HCT116 (cell line): Measurements from ENCODE around the gene SMR3A. TPM values are rescaled to one million over a fixed set of nuclear protein-coding genes. Genes with fewer than 3 reads are reported as not detected.

Source experiments
- ATAC-seq: fragments of 200-7000 bp; cut with Tn5 transposase; 2 replicates; pipeline ENCODE4 v1.9.1; 2020; ENCODE audit warnings: mild to moderate bottlenecking, moderate library complexity
- BruUV-seq: library from RNA; stranded (reverse); fragments of 400-500 nt; replicated peaks from 2 replicates; lab custom pipeline; 2021; lab: Mats Ljungman, UMichigan
- CTCF ChIA-PET: fragments of 300-600 bp; sonication (Branson Sonifier 250); formaldehyde crosslinking; loops from one replicate; lab custom pipeline; 2021; ENCODE audit warnings: antibody characterized with exemption; lab: Charles Lee
- POLR2A ChIA-PET: fragments of 300-600, 350-600 bp; sonication (Branson Sonifier 250); formaldehyde crosslinking; loops from one replicate; lab custom pipeline; 2021; ENCODE audit warnings: antibody characterized with exemption; lab: Charles Lee
- RAD21 ChIA-PET, 2 experiments: fragments of 300-600 bp; sonication (Branson Sonifier 250); formaldehyde crosslinking; loops; one replicate each; lab custom pipeline; 2023; ENCODE audit warnings: low total read pairs in 2 of 2; ENCODE audit not compliant: uncharacterized antibody in 2 of 2, unreplicated experiment in 2 of 2, low non-redundant PET in 1 of 2; lab: Charles Lee
- DNase-seq: peaks from one replicate; pipeline ENCODE4 v3.0.0-alpha.2; 2010; ENCODE audit warnings: low read depth, low spot score
- H2AFZ ChIP-seq: fragments of 200-600 bp; shearing (Covaris generic), sonication (generic); 2 replicates; pipeline ENCODE4 v1.6.1; 2017; ENCODE audit warnings: low read depth, mixed run types, mixed read lengths, antibody characterized with exemption, low read length; ENCODE audit not compliant: poor library complexity, severe bottlenecking
- H3K27ac ChIP-seq: 2 replicates; pipeline ENCODE4 v1.5.1; 2012; ENCODE audit warnings: low read depth, low read length
- H3K27me3 ChIP-seq: fragments of 200-600 bp; sonication (generic); 2 replicates; pipeline ENCODE4 v1.6.1; 2016; ENCODE audit warnings: mixed run types, low read length, mixed read lengths; ENCODE audit not compliant: insufficient read depth
- H3K36me3 ChIP-seq, 2 experiments: fragments of 200-500 bp in 1 of 2; fragments of 200-600 bp in 1 of 2; sonication (Bioruptor generic) in 1 of 2; sonication (generic) in 1 of 2; 2 replicates each; pipeline versions ENCODE4 v1.5.1 to v1.6.1; 2014 to 2016; ENCODE audit warnings: low read length in 2 of 2, inconsistent platforms in 1 of 2, mixed read lengths in 1 of 2, mixed run types in 1 of 2; ENCODE audit not compliant: insufficient read depth in 2 of 2, control insufficient read depth in 1 of 2
- H3K4me1 ChIP-seq, 2 experiments: fragments of 200-600 bp in 1 of 2; sonication (generic) in 1 of 2; 2 replicates each; pipeline versions ENCODE4 v1.5.1 to v1.6.1; 2012 to 2017; ENCODE audit warnings: low read length in 2 of 2, inconsistent platforms in 1 of 2, mild to moderate bottlenecking in 1 of 2, mixed read lengths in 1 of 2, mixed run types in 1 of 2, moderate library complexity in 1 of 2; ENCODE audit not compliant: insufficient read depth in 2 of 2, control insufficient read depth in 1 of 2
- H3K4me2 ChIP-seq: fragments of 200-600 bp; sonication (generic); 2 replicates; pipeline ENCODE4 v1.6.1; 2017; ENCODE audit warnings: mixed run types, low read length, mixed read lengths
- H3K4me3 ChIP-seq, 2 experiments: fragments of 200-600 bp in 1 of 2; sonication (generic) in 1 of 2; replicated peaks in 1 of 2; 2 replicates each; pipeline ENCODE4 v1.5.1; 2011 to 2016; ENCODE audit warnings: low read length in 2 of 2, control low read depth in 1 of 2, low read depth in 1 of 2, mild to moderate bottlenecking in 1 of 2, mixed read lengths in 1 of 2, mixed run types in 1 of 2
- H3K79me2 ChIP-seq: fragments of 200-600 bp; sonication (generic); 2 replicates; pipeline ENCODE4 v1.6.1; 2017; ENCODE audit warnings: mild to moderate bottlenecking, mixed run types, low read length, moderate library complexity, mixed read lengths; ENCODE audit not compliant: insufficient read depth
- H3K9ac ChIP-seq: fragments of 200-600 bp; sonication (generic); 2 replicates; pipeline ENCODE4 v1.6.1; 2016; ENCODE audit warnings: low read length, mixed read lengths
- H3K9me2 ChIP-seq: fragments of 200-600 bp; sonication (generic), shearing (Covaris generic); 2 replicates; pipeline ENCODE4 v1.6.1; 2017; ENCODE audit warnings: mixed run types, mild to moderate bottlenecking, moderate library complexity; ENCODE audit not compliant: insufficient read depth
- H3K9me3 ChIP-seq, 2 experiments: fragments of 200-500 bp in 1 of 2; fragments of 200-600 bp in 1 of 2; sonication (Bioruptor generic) in 1 of 2; sonication (generic) in 1 of 2; 2 replicates each; pipeline ENCODE4 v1.6.1; 2014 to 2017; ENCODE audit warnings: low read length in 2 of 2, mixed read lengths in 2 of 2, inconsistent platforms in 1 of 2, low read depth in 1 of 2, mild to moderate bottlenecking in 1 of 2, mixed run types in 1 of 2, moderate library complexity in 1 of 2; ENCODE audit not compliant: control insufficient read depth in 1 of 2, insufficient read depth in 1 of 2
- H4K20me1 ChIP-seq: fragments of 200-600 bp; sonication (generic), shearing (Covaris generic); 2 replicates; pipeline ENCODE4 v1.6.1; 2017; ENCODE audit warnings: mixed run types, mild to moderate bottlenecking, moderate library complexity; ENCODE audit not compliant: insufficient read depth
- CBX3 ChIP-seq: IDR thresholded peaks from 2 replicates; pipeline ENCODE4 v1.6.1; 2012; ENCODE audit warnings: low read depth
- EGR1 ChIP-seq: IDR thresholded peaks from 2 replicates; pipeline ENCODE4 v1.6.1; 2012; ENCODE audit warnings: low read depth
- ELF1 ChIP-seq: IDR thresholded peaks from 2 replicates; pipeline ENCODE4 v1.6.1; 2012; ENCODE audit warnings: low read depth, borderline replicate concordance
- SIN3A ChIP-seq: IDR thresholded peaks from 2 replicates; pipeline ENCODE4 v1.6.1; 2012; ENCODE audit warnings: low read depth
- SP1 ChIP-seq: IDR thresholded peaks from 2 replicates; pipeline ENCODE4 v1.6.1; 2012; ENCODE audit warnings: low read depth
- SRF ChIP-seq: IDR thresholded peaks from 2 replicates; pipeline ENCODE4 v1.6.1; 2012; ENCODE audit warnings: low read depth
- ZFX ChIP-seq: fragments of 450-650 bp; IDR thresholded peaks from 2 replicates; pipeline ENCODE4 v1.6.1; 2017
- ZNF274 ChIP-seq: fragments of 200-500 bp; sonication (Bioruptor generic); IDR thresholded peaks from 2 replicates; pipeline ENCODE4 v1.6.1; 2014; ENCODE audit warnings: mild to moderate bottlenecking, low read depth, low read length, inconsistent platforms
- intact Hi-C: fragments of 100-400 bp; cut with micrococcal nuclease; formaldehyde crosslinking; loops from 2 replicates; pipeline ENCODE4 v1.10.0; 2022
- total RNA-seq: library from RNA; stranded (reverse); gene quantifications from one replicate; pipeline ENCODE4 v1.2.1, GENCODE V29; 2021; ENCODE audit not compliant: unreplicated experiment
- TF ChIP-seq, protein P1 (sequence below): IDR thresholded peaks from 2 replicates; pipeline ENCODE4 v1.6.1; 2012
- TF ChIP-seq, protein P2 (sequence below): IDR thresholded peaks from 2 replicates; pipeline ENCODE4 v1.6.1; 2012

The SMR3A gene
- total RNA-seq, 1 experiment from 2014 or later = not detected

DNA sequence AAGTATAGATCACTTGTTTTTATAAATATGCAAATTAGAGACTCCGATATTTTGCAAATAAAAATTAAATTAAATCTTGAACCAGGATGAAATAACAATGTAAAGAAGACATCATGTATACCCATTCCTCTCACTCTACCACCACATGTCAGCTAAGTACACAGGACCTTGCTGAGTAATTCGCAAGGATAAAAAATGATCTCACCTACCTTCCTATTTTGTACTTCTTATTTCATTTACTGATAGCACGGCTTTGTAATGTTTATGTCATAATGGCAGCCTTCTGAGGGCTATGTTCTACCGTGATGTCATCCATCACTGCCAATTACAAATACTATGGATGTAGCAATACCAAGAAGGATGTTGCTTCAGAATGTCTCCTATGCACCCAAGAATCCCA lies 11.4 kb downstream of the SMR3A start:
- no peak for DNase-seq
- Histone ChIP-seq H3K9ac (no peak overlapping the region), H3K4me2 (no peak overlapping the region), H3K27ac (no peak overlapping the region), H4K20me1 (no peaks in the 10 kb centered on the region)
- BruUV-seq = no TSS peak
- TF ChIP-seq SP1 (no peak), ELF1 (no peak), ZNF274 (no peak), EGR1 (no peak), SIN3A (no peak), SRF (no peak)
- TF ChIP-seq, protein P1, sequence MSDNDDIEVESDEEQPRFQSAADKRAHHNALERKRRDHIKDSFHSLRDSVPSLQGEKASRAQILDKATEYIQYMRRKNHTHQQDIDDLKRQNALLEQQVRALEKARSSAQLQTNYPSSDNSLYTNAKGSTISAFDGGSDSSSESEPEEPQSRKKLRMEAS = no peak
- TF ChIP-seq, all 23 proteins: peak for 0
- RAD21 ChIA-PET = no interaction called here
- ATAC-seq = no peak
- Histone ChIP-seq H2AFZ (no peak overlapping the region), H3K27me3 (no peaks in the 10 kb centered on the region), H3K9me2 (no peaks in the 10 kb centered on the region), H3K36me3 (no peaks in the 10 kb centered on the region), H3K4me1 (no peaks in the 10 kb centered on the region), H3K9me3 (no peaks in the 10 kb centered on the region), H3K79me2 (no peaks in the 10 kb centered on the region), H3K4me3 (no peak overlapping the region)
- POLR2A ChIA-PET = no interaction called here
- intact Hi-C loops = no loop called here
- CTCF ChIA-PET = no interaction called here

DNA sequence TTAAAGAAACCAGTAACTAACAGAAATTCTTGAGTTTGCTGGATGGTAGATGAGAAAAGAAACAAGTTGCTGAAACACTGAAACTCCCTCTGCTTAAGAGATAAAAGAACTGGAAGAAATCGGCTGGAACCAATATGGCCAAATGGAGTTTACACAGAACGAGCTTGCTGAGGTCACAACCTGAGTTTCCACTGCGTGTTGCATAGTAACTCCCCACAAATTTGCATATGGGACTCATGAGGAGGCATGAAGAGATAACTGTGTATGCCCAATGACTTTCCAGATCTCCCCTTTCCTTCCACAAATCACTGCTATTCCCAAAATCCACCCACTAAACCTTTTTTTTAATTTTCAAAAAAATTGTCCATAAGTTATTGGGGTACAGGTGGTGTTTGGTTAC lies 12.2 kb downstream of the SMR3A start:
- ChIA-PET RAD21 (no interaction called here), POLR2A (no interaction called here), CTCF (no interaction called here)
- Histone ChIP-seq H3K9me3 (no peaks in the 10 kb centered on the region), H3K36me3 (no peaks in the 10 kb centered on the region), H3K4me3 (no peak overlapping the region), H3K27ac (no peak overlapping the region), H3K27me3 (no peaks in the 10 kb centered on the region), H3K9me2 (no peaks in the 10 kb centered on the region), H2AFZ (no peak overlapping the region), H3K4me2 (no peak overlapping the region), H3K79me2 (no peaks in the 10 kb centered on the region), H3K9ac (no peak overlapping the region), H4K20me1 (no peaks in the 10 kb centered on the region), H3K4me1 (no peaks in the 10 kb centered on the region)
- intact Hi-C loops = no loop called here
- ATAC-seq (no peak), DNase-seq (no peak)
- TF ChIP-seq, protein P2, sequence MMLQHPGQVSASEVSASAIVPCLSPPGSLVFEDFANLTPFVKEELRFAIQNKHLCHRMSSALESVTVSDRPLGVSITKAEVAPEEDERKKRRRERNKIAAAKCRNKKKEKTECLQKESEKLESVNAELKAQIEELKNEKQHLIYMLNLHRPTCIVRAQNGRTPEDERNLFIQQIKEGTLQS = no peak
- TF ChIP-seq ZFX = no peak
- TF ChIP-seq CBX3 = no peak
- BruUV-seq = no TSS peak
